ENCODE results near the gene UBE2G2.

- no peak for TF ChIP-seq CTCF (IDR thresholded peaks at IDR 0.05)
- TF ChIP-seq POLR2A (IDR thresholded peaks at IDR 0.05), result no peak
Observed at GRCh38 chr21:44763451-44764318, 37.9 kb downstream of the UBE2G2 start.
